Fibroblast of mammary gland (primary cell): ENCODE measurements around the gene RRAS2.
A peak's percentile ranks its signal among the peaks of the same experiment; 100 is the strongest.
"Not testable (repeated sequence)": the region's sequence is repeated elsewhere in the genome, so short reads cannot be mapped to it uniquely, and the experiment has no call there.

Experiments
- DNase-seq: peaks from one replicate; pipeline ENCODE4 v3.0.0-alpha.2; 2010; ENCODE audit warnings: low read depth
- H3K4me3 ChIP-seq: 2 replicates; pipeline ENCODE4 v1.5.1; 2011; ENCODE audit warnings: low read depth, mild to moderate bottlenecking, low read length, moderate library complexity; ENCODE audit not compliant: control insufficient read depth
- CTCF ChIP-seq: conservative IDR thresholded peaks from 2 replicates; pipeline ENCODE4 v1.5.1; 2011; ENCODE audit warnings: low read depth, low read length, inconsistent platforms; ENCODE audit not compliant: control insufficient read depth, insufficient read depth

Gene RRAS2

GRCh38 chr11:14304601-14305000 lies 54.4 kb downstream of the RRAS2 start:
- H3K4me3 ChIP-seq = no peak overlapping the region
- no peak for TF ChIP-seq CTCF
- DNase-seq = no peak

- TF ChIP-seq CTCF = peak; percentile 94
- peak; percentile 84 for DNase-seq
- no peak overlapping the region for H3K4me3 ChIP-seq
Observed at GRCh38 chr11:14300661-14301304, 58.2 kb downstream of the RRAS2 start.

- TF ChIP-seq CTCF = no peak
- H3K4me3 ChIP-seq = no peak overlapping the region
- no peak for DNase-seq
Observed at GRCh38 chr11:14299921-14300320, 59.1 kb downstream of the RRAS2 start.

GRCh38 chr11:14290422-14290821 lies 68.6 kb downstream of the RRAS2 start:
- no peak for TF ChIP-seq CTCF
- DNase-seq = no peak
- H3K4me3 ChIP-seq = no peak overlapping the region

DNA sequence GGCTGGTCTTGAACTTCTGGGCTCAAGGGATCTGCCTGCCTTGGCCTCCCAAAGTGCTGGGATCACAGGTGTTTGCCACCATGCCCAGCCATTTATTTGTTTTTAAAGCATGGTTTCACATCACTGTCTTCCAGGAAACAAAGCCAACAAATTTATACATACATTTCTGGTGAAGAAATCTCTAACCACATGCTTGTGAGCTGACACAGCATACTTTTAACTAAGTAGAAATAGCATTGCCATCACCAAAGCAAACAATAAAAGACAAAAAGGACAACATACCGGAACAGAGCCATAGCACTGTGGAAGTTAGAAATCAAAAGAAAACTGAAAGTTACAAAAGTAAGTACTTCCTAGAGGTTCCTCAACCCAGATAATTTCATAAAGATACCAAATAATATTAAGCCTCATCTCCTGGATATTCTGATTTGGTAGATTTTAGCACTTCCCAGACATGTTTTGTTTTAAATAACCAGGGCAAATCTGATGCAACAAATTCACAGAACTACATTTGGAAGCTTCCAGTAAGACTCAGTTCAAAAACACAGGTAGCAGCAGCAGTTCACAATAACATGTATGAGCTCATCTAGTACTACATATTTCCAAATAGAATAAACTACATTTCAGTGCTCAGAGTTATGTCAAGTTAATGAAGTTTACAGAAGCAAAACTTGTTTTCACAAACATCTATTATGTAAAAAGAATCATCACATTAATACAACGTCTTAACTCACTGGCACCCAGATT lies 70.6 kb downstream of the RRAS2 start:
- no peak overlapping the region for H3K4me3 ChIP-seq
- peak; percentile 62 for DNase-seq
- TF ChIP-seq CTCF = no peak

DNA sequence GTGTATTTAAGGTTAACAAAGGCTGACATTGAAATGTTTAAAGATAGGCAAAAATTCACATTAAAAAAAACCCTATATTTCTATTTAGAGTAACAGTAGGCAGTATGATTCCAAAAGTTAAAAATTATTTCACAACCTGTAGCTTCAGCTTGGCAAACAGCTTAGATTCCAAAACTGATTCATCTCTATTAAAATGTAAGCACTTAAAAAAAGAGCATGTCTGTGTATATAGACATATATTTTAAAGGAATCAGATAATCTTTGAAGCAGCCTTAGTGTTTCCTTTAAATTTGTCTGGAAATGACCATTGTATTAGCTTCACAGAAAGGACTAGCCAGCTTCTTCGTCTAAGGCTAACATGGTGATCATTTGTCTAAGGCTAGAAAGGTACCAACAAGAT lies 80.1 kb downstream of the RRAS2 start:
- not testable (repeated sequence) for H3K4me3 ChIP-seq, DNase-seq

DNA sequence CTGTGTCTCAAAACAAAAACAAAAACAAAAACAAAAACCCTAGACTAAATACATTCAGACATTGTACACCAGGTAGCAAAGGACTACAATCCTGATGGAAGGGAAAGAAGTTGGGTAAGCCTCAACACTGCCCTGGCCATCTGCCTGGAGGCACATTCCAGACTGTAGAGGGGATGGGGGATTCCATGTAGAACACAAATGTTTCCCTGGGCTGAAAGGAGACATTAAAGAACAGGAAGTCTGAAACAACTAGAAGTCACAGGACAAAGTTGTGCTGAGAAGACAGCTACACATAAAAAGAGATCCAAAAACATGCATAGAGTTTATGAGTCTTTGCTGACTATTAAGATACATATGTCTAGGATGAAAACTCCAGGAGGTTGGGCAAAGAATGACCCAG lies 83.9 kb downstream of the RRAS2 start:
- DNase-seq = no peak
- TF ChIP-seq CTCF = no peak
- no peak overlapping the region for H3K4me3 ChIP-seq
